Activated naive CD4-positive, alpha-beta T cell treated with anti-CD3 and anti-CD28 coated beads, Interleukin-2, amount 10 ng/mL, durations not matched to agents 7 days and 5 days (primary cell): ENCODE data around the gene PAX5.

ENCODE experiments used
- CTCF ChIA-PET: fragments of 350-600 bp; sonication (Branson Sonifier 250); formaldehyde crosslinking; loops from one replicate; lab custom pipeline; 2021; ENCODE audit warnings: antibody characterized with exemption; lab: Charles Lee
- DNase-seq: peaks from one replicate; pipeline ENCODE4 v3.0.0-alpha.2; 2020
- H3K27ac Mint-ChIP-seq: one replicate; pipeline ENCODE4 v1.8.0; 2021; ENCODE audit warnings: mild to moderate bottlenecking, moderate library complexity, mixed read lengths
- H3K27me3 Mint-ChIP-seq: one replicate; pipeline ENCODE4 v1.8.0; 2021; ENCODE audit warnings: mild to moderate bottlenecking, mixed read lengths
- H3K36me3 Mint-ChIP-seq: one replicate; pipeline ENCODE4 v1.8.0; 2021; ENCODE audit warnings: mixed read lengths
- H3K4me1 Mint-ChIP-seq: one replicate; pipeline ENCODE4 v1.8.0; 2021; ENCODE audit warnings: mixed read lengths
- H3K4me3 Mint-ChIP-seq: one replicate; pipeline ENCODE4 v1.8.0; 2021; ENCODE audit warnings: mild to moderate bottlenecking, moderate library complexity, mixed read lengths
- H3K9me3 Mint-ChIP-seq: one replicate; pipeline ENCODE4 v1.8.0; 2021; ENCODE audit warnings: mixed read lengths

The PAX5 gene

GRCh38 chr9:36928210-36928609, 105.9 kb downstream of the PAX5 start:
- CTCF ChIA-PET: no interaction called here
- no peak for DNase-seq
- H3K4me3 Mint-ChIP-seq: no peak overlapping the region
- no peaks in the 10 kb centered on the region for H3K36me3 Mint-ChIP-seq
- no peak overlapping the region for H3K27ac Mint-ChIP-seq
- H3K27me3 Mint-ChIP-seq: peaks cover 6% of the 10 kb centered on the region
- H3K4me1 Mint-ChIP-seq: peaks cover 3% of the 10 kb centered on the region
- peaks cover 2% of the 10 kb centered on the region for H3K9me3 Mint-ChIP-seq

- no peak for DNase-seq
- Mint-ChIP-seq H3K4me3 (no peak overlapping the region), H3K4me1 (peaks cover 3% of the 10 kb centered on the region), H3K9me3 (no peaks in the 10 kb centered on the region), H3K27me3 (peaks cover 13% of the 10 kb centered on the region), H3K36me3 (no peaks in the 10 kb centered on the region), H3K27ac (no peak overlapping the region)
- CTCF ChIA-PET: interaction anchor here (0.6 kb wide), 1 partner anchor 72 kb away, joined by 3 read pairs; no protein-coding TSS in a partner anchor
Measured at GRCh38 chr9:36924757-36925432, 109.2 kb downstream of the PAX5 start.

GRCh38 chr9:36924071-36924470, 110.0 kb downstream of the PAX5 start:
- no peak overlapping the region for H3K4me3 Mint-ChIP-seq
- DNase-seq: no peak
- H3K27me3 Mint-ChIP-seq: peaks cover 7% of the 10 kb centered on the region
- CTCF ChIA-PET: no interaction called here
- H3K27ac Mint-ChIP-seq: no peak overlapping the region
- no peaks in the 10 kb centered on the region for H3K36me3 Mint-ChIP-seq
- H3K4me1 Mint-ChIP-seq: peaks cover 3% of the 10 kb centered on the region
- H3K9me3 Mint-ChIP-seq: no peaks in the 10 kb centered on the region

- no peak overlapping the region for H3K27ac Mint-ChIP-seq
- H3K9me3 Mint-ChIP-seq: no peaks in the 10 kb centered on the region
- CTCF ChIA-PET: interaction anchor here (0.9 kb wide), 1 partner anchor 50 kb away, joined by 4 read pairs; no protein-coding TSS in a partner anchor
- H3K4me3 Mint-ChIP-seq: no peak overlapping the region
- H3K27me3 Mint-ChIP-seq: peaks cover 13% of the 10 kb centered on the region
- peaks cover 3% of the 10 kb centered on the region for H3K4me1 Mint-ChIP-seq
- no peaks in the 10 kb centered on the region for H3K36me3 Mint-ChIP-seq
- no peak for DNase-seq
Measured at GRCh38 chr9:36923025-36923625, 110.9 kb downstream of the PAX5 start.

- CTCF ChIA-PET: interaction anchor here (0.9 kb wide), 1 partner anchor 50 kb away, joined by 4 read pairs; no protein-coding TSS in a partner anchor
- Mint-ChIP-seq H3K9me3 (no peaks in the 10 kb centered on the region), H3K4me1 (peaks cover 3% of the 10 kb centered on the region), H3K36me3 (no peaks in the 10 kb centered on the region), H3K27ac (no peak overlapping the region), H3K4me3 (no peak overlapping the region), H3K27me3 (peaks cover 14% of the 10 kb centered on the region)
- no peak for DNase-seq
Measured at GRCh38 chr9:36922548-36922947, 111.5 kb downstream of the PAX5 start.

- Mint-ChIP-seq H3K4me1 (no peaks in the 10 kb centered on the region), H3K4me3 (no peak overlapping the region), H3K9me3 (no peaks in the 10 kb centered on the region), H3K27me3 (peaks cover 41% of the 10 kb centered on the region), H3K27ac (no peak overlapping the region), H3K36me3 (no peaks in the 10 kb centered on the region)
- CTCF ChIA-PET: no interaction called here
- no peak for DNase-seq
Measured at GRCh38 chr9:36914212-36914577, 119.9 kb downstream of the PAX5 start.

GRCh38 chr9:36913393-36914211, 120.5 kb downstream of the PAX5 start:
- CTCF ChIA-PET: interaction anchor here (1.4 kb wide), 1 partner anchor 41 kb away, joined by 4 read pairs; no protein-coding TSS in a partner anchor
- DNase-seq: no peak
- Mint-ChIP-seq H3K36me3 (no peaks in the 10 kb centered on the region), H3K9me3 (no peaks in the 10 kb centered on the region), H3K4me1 (no peaks in the 10 kb centered on the region), H3K4me3 (no peak overlapping the region), H3K27me3 (peaks cover 43% of the 10 kb centered on the region), H3K27ac (no peak overlapping the region)

GRCh38 chr9:36912620-36913019, 121.4 kb downstream of the PAX5 start:
- H3K4me1 Mint-ChIP-seq: no peaks in the 10 kb centered on the region
- no peak overlapping the region for H3K4me3 Mint-ChIP-seq
- no peaks in the 10 kb centered on the region for H3K36me3 Mint-ChIP-seq
- CTCF ChIA-PET: interaction anchor here (1.4 kb wide), 1 partner anchor 40 kb away, joined by 4 read pairs; no protein-coding TSS in a partner anchor
- DNase-seq: no peak
- H3K27me3 Mint-ChIP-seq: peaks cover 37% of the 10 kb centered on the region
- H3K9me3 Mint-ChIP-seq: no peaks in the 10 kb centered on the region
- no peak overlapping the region for H3K27ac Mint-ChIP-seq

- CTCF ChIA-PET: interaction anchor here (1.4 kb wide), 1 partner anchor 39 kb away, joined by 4 read pairs; no protein-coding TSS in a partner anchor
- Mint-ChIP-seq H3K4me3 (no peak overlapping the region), H3K27ac (no peak overlapping the region), H3K36me3 (no peaks in the 10 kb centered on the region), H3K27me3 (peaks cover 43% of the 10 kb centered on the region), H3K9me3 (no peaks in the 10 kb centered on the region), H3K4me1 (no peaks in the 10 kb centered on the region)
- no peak for DNase-seq
Measured at GRCh38 chr9:36911601-36912412, 122.3 kb downstream of the PAX5 start.

- Mint-ChIP-seq H3K4me1 (no peaks in the 10 kb centered on the region), H3K4me3 (no peak overlapping the region), H3K9me3 (no peaks in the 10 kb centered on the region), H3K36me3 (no peaks in the 10 kb centered on the region), H3K27ac (no peak overlapping the region), H3K27me3 (peaks cover 48% of the 10 kb centered on the region)
- DNase-seq: no peak
- CTCF ChIA-PET: no interaction called here
Measured at GRCh38 chr9:36911037-36911436, 123.0 kb downstream of the PAX5 start.

GRCh38 chr9:36906492-36906891, 127.6 kb downstream of the PAX5 start:
- H3K4me3 Mint-ChIP-seq: no peak overlapping the region
- no peaks in the 10 kb centered on the region for H3K4me1 Mint-ChIP-seq
- H3K9me3 Mint-ChIP-seq: no peaks in the 10 kb centered on the region
- no peaks in the 10 kb centered on the region for H3K36me3 Mint-ChIP-seq
- CTCF ChIA-PET: no interaction called here
- peaks cover 52% of the 10 kb centered on the region for H3K27me3 Mint-ChIP-seq
- no peak overlapping the region for H3K27ac Mint-ChIP-seq
- DNase-seq: no peak

GRCh38 chr9:36905101-36906066, 128.7 kb downstream of the PAX5 start:
- CTCF ChIA-PET: no interaction called here
- Mint-ChIP-seq H3K4me3 (no peak overlapping the region), H3K4me1 (no peaks in the 10 kb centered on the region), H3K27me3 (peaks cover 47% of the 10 kb centered on the region), H3K36me3 (no peaks in the 10 kb centered on the region), H3K27ac (no peak overlapping the region), H3K9me3 (no peaks in the 10 kb centered on the region)
- no peak for DNase-seq
